Right lobe of liver (tissue), 4 donors: ENCODE results near the gene PTPRU.

ENCODE experiments used
- POLR2A ChIP-seq: fragments of 450-650 bp; IDR thresholded peaks from one replicate; pipeline ENCODE4 v1.6.1; 2017; ENCODE audit warnings: antibody characterized with exemption, mild to moderate bottlenecking
- TF ChIP-seq, protein P1 (sequence below), 4 donors: fragments of 200-600 bp in 3 of 4; fragments of 450-650 bp in 1 of 4; IDR thresholded peaks; one replicate each; pipeline versions ENCODE4 v1.5.1 to v1.8.0; 2016 to 2022; ENCODE audit warnings: antibody characterized with exemption in 4 of 4, mild to moderate bottlenecking in 2 of 4
- donor health status: DM: no; HTN: no; CAD: no.
- donor health status: DM: no; HTN: no; CAD: no.
- donor health status: DM: no; HTN: yes; CAD: no.

DNA sequence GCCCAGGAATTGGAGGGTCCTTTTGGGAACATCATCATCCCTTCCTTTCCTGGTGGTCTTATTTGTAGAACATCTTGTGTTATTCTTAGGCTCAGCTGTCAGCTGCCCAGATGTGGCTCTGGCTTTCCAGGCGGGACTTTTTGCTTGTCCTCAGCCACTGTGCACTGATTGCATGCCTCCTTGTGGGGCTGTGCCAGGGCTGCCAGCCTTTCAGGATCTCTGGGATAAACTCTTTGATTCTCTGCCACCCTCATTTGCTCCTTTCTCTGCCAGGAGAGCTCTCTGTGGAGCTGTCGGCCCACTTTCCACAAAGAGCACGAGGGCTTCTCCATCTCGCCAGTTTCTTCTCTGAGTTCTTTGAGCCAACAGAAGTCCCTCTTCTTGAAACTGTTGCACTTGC, 63.1 kb downstream of the PTPRU start:
- TF ChIP-seq, protein P1, sequence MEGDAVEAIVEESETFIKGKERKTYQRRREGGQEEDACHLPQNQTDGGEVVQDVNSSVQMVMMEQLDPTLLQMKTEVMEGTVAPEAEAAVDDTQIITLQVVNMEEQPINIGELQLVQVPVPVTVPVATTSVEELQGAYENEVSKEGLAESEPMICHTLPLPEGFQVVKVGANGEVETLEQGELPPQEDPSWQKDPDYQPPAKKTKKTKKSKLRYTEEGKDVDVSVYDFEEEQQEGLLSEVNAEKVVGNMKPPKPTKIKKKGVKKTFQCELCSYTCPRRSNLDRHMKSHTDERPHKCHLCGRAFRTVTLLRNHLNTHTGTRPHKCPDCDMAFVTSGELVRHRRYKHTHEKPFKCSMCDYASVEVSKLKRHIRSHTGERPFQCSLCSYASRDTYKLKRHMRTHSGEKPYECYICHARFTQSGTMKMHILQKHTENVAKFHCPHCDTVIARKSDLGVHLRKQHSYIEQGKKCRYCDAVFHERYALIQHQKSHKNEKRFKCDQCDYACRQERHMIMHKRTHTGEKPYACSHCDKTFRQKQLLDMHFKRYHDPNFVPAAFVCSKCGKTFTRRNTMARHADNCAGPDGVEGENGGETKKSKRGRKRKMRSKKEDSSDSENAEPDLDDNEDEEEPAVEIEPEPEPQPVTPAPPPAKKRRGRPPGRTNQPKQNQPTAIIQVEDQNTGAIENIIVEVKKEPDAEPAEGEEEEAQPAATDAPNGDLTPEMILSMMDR (IDR thresholded peaks at IDR 0.05) = no peak
- TF ChIP-seq POLR2A = no peak
